Ishikawa (cell line): ENCODE results near the gene AGAP3.

Experiments
- CEBPB ChIP-seq: IDR thresholded peaks from 2 replicates; pipeline ENCODE4 v1.6.1; 2012
- CREB1 ChIP-seq: IDR thresholded peaks from 2 replicates; pipeline ENCODE4 v1.6.1; 2012; ENCODE audit warnings: low read depth
- EGR1 ChIP-seq: IDR thresholded peaks from 2 replicates; pipeline ENCODE4 v1.6.1; 2012
- EP300 ChIP-seq: IDR thresholded peaks from 2 replicates; pipeline ENCODE4 v1.6.1; 2012; ENCODE audit warnings: borderline replicate concordance
- FOXM1 ChIP-seq: IDR thresholded peaks from 2 replicates; pipeline ENCODE4 v1.6.1; 2012; ENCODE audit warnings: low read depth, borderline replicate concordance
- NFIC ChIP-seq: IDR thresholded peaks from 2 replicates; pipeline ENCODE4 v1.6.1; 2012
- RAD21 ChIP-seq: IDR thresholded peaks from 2 replicates; pipeline ENCODE4 v1.6.1; 2012; ENCODE audit warnings: low read depth
- REST ChIP-seq: IDR thresholded peaks from 2 replicates; pipeline ENCODE4 v1.6.1; 2012; ENCODE audit warnings: low read depth, mild to moderate bottlenecking
- TAF1 ChIP-seq: IDR thresholded peaks from 2 replicates; pipeline ENCODE4 v1.6.1; 2012; ENCODE audit warnings: low read depth, mild to moderate bottlenecking
- TEAD4 ChIP-seq: IDR thresholded peaks from 2 replicates; pipeline ENCODE4 v1.6.1; 2012
- YY1 ChIP-seq: IDR thresholded peaks from 2 replicates; pipeline ENCODE4 v1.6.1; 2012; ENCODE audit warnings: low read depth
- ZBTB7A ChIP-seq: IDR thresholded peaks from 2 replicates; pipeline ENCODE4 v1.6.1; 2012; ENCODE audit warnings: low read depth
- TF ChIP-seq, protein P1 (sequence below): IDR thresholded peaks from 2 replicates; pipeline ENCODE4 v1.6.1; 2012
- TF ChIP-seq, protein P2 (sequence below): IDR thresholded peaks from 2 replicates; pipeline ENCODE4 v1.6.1; 2012

DNA sequence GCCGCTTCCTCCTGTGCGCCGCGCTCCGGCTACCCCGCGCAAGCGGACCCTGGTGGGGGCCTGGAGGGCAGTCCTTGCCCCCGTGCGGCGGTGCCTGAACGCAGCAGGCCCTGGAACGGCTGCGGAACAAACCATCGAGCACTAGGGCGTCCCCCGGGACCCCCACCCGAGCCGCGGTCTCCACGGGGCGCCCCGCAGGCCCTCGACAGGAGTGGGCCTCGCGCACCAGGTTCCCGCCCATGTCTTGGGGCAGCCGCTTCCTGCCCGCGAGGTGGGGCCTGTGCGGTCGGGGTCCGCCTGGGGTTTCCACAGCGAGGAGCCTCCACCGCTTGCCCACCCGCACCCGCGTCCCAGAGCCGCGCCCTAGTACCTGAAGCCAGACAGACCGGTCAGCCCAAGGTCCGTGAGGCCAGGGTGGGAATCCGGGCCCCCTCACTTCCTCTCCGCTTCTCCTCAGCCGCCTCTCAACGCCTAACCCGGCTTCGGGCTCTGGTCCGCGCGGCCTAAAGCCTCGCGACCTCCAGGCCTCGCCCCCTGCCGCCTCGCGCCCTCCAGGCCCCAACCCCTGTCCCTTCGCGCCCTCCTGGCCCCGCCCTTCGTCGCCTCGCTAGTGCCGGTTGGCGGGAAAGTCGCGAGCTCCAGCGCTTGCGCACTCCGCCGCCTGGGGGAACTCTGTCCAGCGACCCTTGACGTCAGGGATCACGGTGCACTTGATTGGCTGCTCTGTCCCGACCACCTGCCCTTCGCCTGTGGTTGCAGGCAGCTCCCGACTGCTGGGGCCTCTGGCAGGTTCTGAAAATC is 88.2 kb downstream of the AGAP3 start:
- no peak for TF ChIP-seq EP300
- TF ChIP-seq TAF1, result no peak
- TF ChIP-seq, protein P1, sequence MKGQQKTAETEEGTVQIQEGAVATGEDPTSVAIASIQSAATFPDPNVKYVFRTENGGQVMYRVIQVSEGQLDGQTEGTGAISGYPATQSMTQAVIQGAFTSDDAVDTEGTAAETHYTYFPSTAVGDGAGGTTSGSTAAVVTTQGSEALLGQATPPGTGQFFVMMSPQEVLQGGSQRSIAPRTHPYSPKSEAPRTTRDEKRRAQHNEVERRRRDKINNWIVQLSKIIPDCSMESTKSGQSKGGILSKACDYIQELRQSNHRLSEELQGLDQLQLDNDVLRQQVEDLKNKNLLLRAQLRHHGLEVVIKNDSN, result no peak
- no peak for TF ChIP-seq FOXM1
- no peak for TF ChIP-seq CEBPB
- TF ChIP-seq YY1, result no peak
- no peak for TF ChIP-seq REST
- no peak for TF ChIP-seq CREB1
- TF ChIP-seq, protein P2, sequence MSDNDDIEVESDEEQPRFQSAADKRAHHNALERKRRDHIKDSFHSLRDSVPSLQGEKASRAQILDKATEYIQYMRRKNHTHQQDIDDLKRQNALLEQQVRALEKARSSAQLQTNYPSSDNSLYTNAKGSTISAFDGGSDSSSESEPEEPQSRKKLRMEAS, result no peak
- no peak for TF ChIP-seq ZBTB7A
- no peak for TF ChIP-seq EGR1
- TF ChIP-seq RAD21, result no peak
- TF ChIP-seq TEAD4, result no peak
- TF ChIP-seq NFIC, result no peak
